Esophagus muscularis mucosa (tissue), 3 donors: ENCODE measurements around the gene MAP3K10.

Experiments
- POLR2AphosphoS5 ChIP-seq, 2 donors: sonication (generic); formaldehyde crosslinking; IDR thresholded peaks; one replicate each; pipeline ENCODE4 v1.6.1; 2017; ENCODE audit warnings: antibody characterized with exemption in 2 of 2
- TF ChIP-seq, protein P1 (sequence below), 3 experiments: fragments of 200-600 bp in 2 of 3; fragments of 450-650 bp in 1 of 3; sonication (generic) in 2 of 3; IDR thresholded peaks; one replicate each; pipeline ENCODE4 v1.5.1; 2017 to 2019; ENCODE audit warnings: antibody characterized with exemption in 3 of 3, mild to moderate bottlenecking in 2 of 3, moderate library complexity in 1 of 3

GRCh38 chr19:40193587-40193849, 2.3 kb downstream of the MAP3K10 start:
- no peak for TF ChIP-seq POLR2AphosphoS5 (IDR thresholded peaks at IDR 0.05)
- TF ChIP-seq, protein P1, sequence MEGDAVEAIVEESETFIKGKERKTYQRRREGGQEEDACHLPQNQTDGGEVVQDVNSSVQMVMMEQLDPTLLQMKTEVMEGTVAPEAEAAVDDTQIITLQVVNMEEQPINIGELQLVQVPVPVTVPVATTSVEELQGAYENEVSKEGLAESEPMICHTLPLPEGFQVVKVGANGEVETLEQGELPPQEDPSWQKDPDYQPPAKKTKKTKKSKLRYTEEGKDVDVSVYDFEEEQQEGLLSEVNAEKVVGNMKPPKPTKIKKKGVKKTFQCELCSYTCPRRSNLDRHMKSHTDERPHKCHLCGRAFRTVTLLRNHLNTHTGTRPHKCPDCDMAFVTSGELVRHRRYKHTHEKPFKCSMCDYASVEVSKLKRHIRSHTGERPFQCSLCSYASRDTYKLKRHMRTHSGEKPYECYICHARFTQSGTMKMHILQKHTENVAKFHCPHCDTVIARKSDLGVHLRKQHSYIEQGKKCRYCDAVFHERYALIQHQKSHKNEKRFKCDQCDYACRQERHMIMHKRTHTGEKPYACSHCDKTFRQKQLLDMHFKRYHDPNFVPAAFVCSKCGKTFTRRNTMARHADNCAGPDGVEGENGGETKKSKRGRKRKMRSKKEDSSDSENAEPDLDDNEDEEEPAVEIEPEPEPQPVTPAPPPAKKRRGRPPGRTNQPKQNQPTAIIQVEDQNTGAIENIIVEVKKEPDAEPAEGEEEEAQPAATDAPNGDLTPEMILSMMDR (IDR thresholded peaks at IDR 0.05), result no peak
